T-cell (primary cell): ENCODE measurements around the gene GPR183. TPM values are rescaled to one million over a fixed set of nuclear protein-coding genes. Genes with fewer than 3 reads are reported as not detected.
A peak's percentile ranks its signal among the peaks of the same experiment; 100 is the strongest.

ENCODE experiments used
- ATAC-seq, 4 experiments: fragments of 200-7000 bp in 3 of 4; fragments of 150-1000 bp in 1 of 4; cut with Tn5 transposase; replicated peaks in 1 of 4; 1 replicate in 3 of 4; 2 replicates in 1 of 4; pipeline ENCODE4 v1.10.0; 2021; ENCODE audit warnings: moderate library complexity in 3 of 4, mild to moderate bottlenecking in 2 of 4, moderate number of reproducible peaks in 1 of 4
- CTCF ChIA-PET, 2 donors: fragments of 300-600 bp; sonication (Branson Sonifier 250); formaldehyde crosslinking; loops; one replicate each; lab custom pipeline; 2022; ENCODE audit warnings: antibody characterized with exemption in 2 of 2; lab: Charles Lee
- POLR2A ChIA-PET, 2 donors: fragments of 300-600 bp; sonication (Branson Sonifier 250); formaldehyde crosslinking; loops; one replicate each; lab custom pipeline; 2022; ENCODE audit warnings: antibody characterized with exemption in 2 of 2; lab: Charles Lee
- DNase-seq, 35 experiments: peaks; one replicate each; pipeline versions ENCODE4 v3.0.0 to v3.0.0-alpha.2; 2013 to 2023
- H3K27ac ChIP-seq: one replicate; pipeline ENCODE4 v1.5.1; 2013; ENCODE audit warnings: low read length
- H3K27me3 ChIP-seq, 2 experiments: replicated peaks in 1 of 2; 1 replicate in 1 of 2; 2 replicates in 1 of 2; pipeline versions ENCODE4 v1.6.1 to v1.7.0; 2013; ENCODE audit warnings: low read length in 1 of 2, mixed read lengths in 1 of 2; ENCODE audit not compliant: control insufficient read depth in 2 of 2, insufficient read depth in 2 of 2; ENCODE audit errors: extremely low read depth in 1 of 2
- H3K36me3 ChIP-seq, 2 donors: 1 replicate in 1 of 2; 2 replicates in 1 of 2; pipeline versions ENCODE4 v1.6.1 to v1.7.0; 2013; ENCODE audit warnings: low read length in 1 of 2; ENCODE audit not compliant: control insufficient read depth in 2 of 2, insufficient read depth in 1 of 2; ENCODE audit errors: extremely low read depth in 1 of 2
- H3K4me1 ChIP-seq, 2 experiments: 1 replicate in 1 of 2; 2 replicates in 1 of 2; pipeline versions ENCODE4 v1.6.1 to v1.7.0; 2013; ENCODE audit warnings: low read length in 2 of 2, mixed read lengths in 1 of 2; ENCODE audit not compliant: insufficient read depth in 2 of 2, control insufficient read depth in 1 of 2; ENCODE audit errors: extremely low read depth in 1 of 2
- H3K4me3 ChIP-seq, 2 donors: 1 replicate in 1 of 2; 2 replicates in 1 of 2; pipeline versions ENCODE4 v1.5.1 to v1.7.0; 2013; ENCODE audit warnings: mild to moderate bottlenecking in 2 of 2, low read length in 1 of 2, moderate library complexity in 1 of 2; ENCODE audit not compliant: control insufficient read depth in 1 of 2; ENCODE audit errors: extremely low read depth in 1 of 2
- H3K9me3 ChIP-seq: 2 replicates; pipeline ENCODE4 v1.7.0; 2013
- H3K27ac Mint-ChIP-seq, 2 donors: one replicate each; pipeline ENCODE4 v1.8.0; 2020 to 2021; ENCODE audit warnings: mild to moderate bottlenecking in 2 of 2, mixed read lengths in 2 of 2
- H3K27me3 Mint-ChIP-seq, 2 donors: one replicate each; pipeline ENCODE4 v1.8.0; 2021 to 2022; ENCODE audit warnings: mixed read lengths in 2 of 2
- H3K36me3 Mint-ChIP-seq: one replicate; pipeline ENCODE4 v1.8.0; 2021; ENCODE audit warnings: mixed read lengths
- H3K4me1 Mint-ChIP-seq, 3 donors: one replicate each; pipeline ENCODE4 v1.8.0; 2020 to 2022; ENCODE audit warnings: mixed read lengths in 3 of 3, mild to moderate bottlenecking in 1 of 3
- H3K4me3 Mint-ChIP-seq, 3 donors: one replicate each; pipeline ENCODE4 v1.8.0; 2020 to 2022; ENCODE audit warnings: mild to moderate bottlenecking in 3 of 3, mixed read lengths in 3 of 3, moderate library complexity in 3 of 3
- H3K9me3 Mint-ChIP-seq, 3 donors: one replicate each; pipeline ENCODE4 v1.8.0; 2020 to 2022; ENCODE audit warnings: mixed read lengths in 3 of 3
- WGBS: methylation state at CpG from one replicate; pipeline ENCODE4 v1.1.5; 2013; ENCODE audit warnings: missing lambda C conversion rate; ENCODE audit not compliant: insufficient coverage; 5-methylcytosine and 5-hydroxymethylcytosine counted together
- total RNA-seq, 35 experiments: library from RNA in 6 of 35; stranded (reverse) in 6 of 35; fragments of 120-200 nt in 1 of 35; gene quantifications; one replicate each; pipeline versions ENCODE4 v1.2.1 to v1.2.4 and lab custom pipeline; 2013 to 2026

Gene GPR183
- total RNA-seq, 5 donors from 2014 or later (not counting 1 experiment from before 2014, with no cell fraction given) = 69.9 to 152 (median 100) TPM

GRCh38 chr13:99314640-99315176, 7.5 kb upstream of the GPR183 start:
- no peaks in the 10 kb centered on the region for H3K9me3 Mint-ChIP-seq
- CTCF ChIA-PET = interaction anchor here in 1 of 2 donors (0.7 to 2.0 kb wide), 10 partner anchors 9 to 122 kb away, joined by 3 to 14 read pairs (median 6); no protein-coding TSS in a partner anchor
- H3K4me1 Mint-ChIP-seq = peaks cover 78 to 85% (median 82%) of the 10 kb centered on the region in 3 donors
- peak overlapping the region; percentile 95 to 96 for H3K27ac Mint-ChIP-seq
- peak overlapping the region; percentile 35 to 49 for H3K4me3 ChIP-seq
- 2% methylated on average over 6 of the region's 10 CpGs for WGBS
- peaks cover 31% of the 10 kb centered on the region for H3K36me3 Mint-ChIP-seq
- no peaks in the 10 kb centered on the region for H3K9me3 ChIP-seq
- peak in 32 of 35 experiments; percentile 19 to 84 (median 58) for DNase-seq
- peak overlapping the region; percentile 91 for H3K27ac ChIP-seq
- H3K27me3 Mint-ChIP-seq = no peaks in the 10 kb centered on the region
- peaks cover 54 to 61% of the 10 kb centered on the region in 2 experiments for H3K4me1 ChIP-seq
- peaks cover 0 to 16% of the 10 kb centered on the region in 2 donors for H3K36me3 ChIP-seq
- POLR2A ChIA-PET = interaction anchor here (0.6 to 1.9 kb wide), 19 partner anchors 9 to 110 kb away, joined by 3 to 31 read pairs (median 5); partner anchors contain the start of gene GPR18 (in 1 of the 2)
- H3K27me3 ChIP-seq = no peaks in the 10 kb centered on the region
- peak overlapping the region; percentile 60 to 76 (median 69) for H3K4me3 Mint-ChIP-seq
- peak; percentile 68 to 86 (median 76) for ATAC-seq

DNA sequence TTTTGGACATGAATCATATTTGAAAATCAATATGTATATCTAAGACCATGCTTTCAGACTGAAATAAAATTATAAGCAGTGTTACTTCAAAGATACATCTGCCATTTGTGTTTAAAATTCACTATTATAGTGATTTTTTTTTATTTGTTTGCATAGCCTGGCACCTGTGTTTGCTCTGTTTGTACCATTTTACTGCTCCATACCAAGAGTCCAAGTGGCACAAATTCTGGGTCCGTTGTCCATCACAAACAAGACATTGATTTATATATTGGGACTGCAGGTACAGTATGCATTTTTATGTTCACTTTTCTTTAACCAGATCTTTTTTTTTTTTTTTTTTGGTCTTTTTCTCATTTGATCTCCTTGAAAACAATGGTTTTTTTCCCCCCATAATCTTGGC, 6.7 kb upstream of the GPR183 start:
- no peaks in the 10 kb centered on the region for H3K9me3 Mint-ChIP-seq
- H3K4me1 Mint-ChIP-seq = peaks cover 80 to 88% (median 84%) of the 10 kb centered on the region in 3 donors
- H3K4me1 ChIP-seq = peaks cover 58 to 67% of the 10 kb centered on the region in 2 experiments
- no CpG with 5 or more reads among the region's 1 CpG for WGBS
- H3K4me3 Mint-ChIP-seq = peak overlapping the region; percentile 60 to 76 (median 69)
- H3K9me3 ChIP-seq = no peaks in the 10 kb centered on the region
- DNase-seq (no peak), ATAC-seq (no peak)
- peak overlapping the region; percentile 91 for H3K27ac ChIP-seq
- CTCF ChIA-PET = interaction anchor here (0.6 to 2.0 kb wide), 12 partner anchors 8 to 189 kb away, joined by 3 to 14 read pairs (median 5); no protein-coding TSS in a partner anchor
- peak overlapping the region; percentile 95 to 96 for H3K27ac Mint-ChIP-seq
- no peak overlapping the region for H3K4me3 ChIP-seq
- H3K27me3 ChIP-seq = no peaks in the 10 kb centered on the region
- H3K36me3 ChIP-seq = peaks cover 0 to 10% of the 10 kb centered on the region in 2 donors
- peaks cover 26% of the 10 kb centered on the region for H3K36me3 Mint-ChIP-seq
- H3K27me3 Mint-ChIP-seq = no peaks in the 10 kb centered on the region
- POLR2A ChIA-PET = interaction anchor here (0.6 to 1.9 kb wide), 14 partner anchors 8 to 106 kb away, joined by 3 to 31 read pairs (median 8); no protein-coding TSS in a partner anchor

DNA sequence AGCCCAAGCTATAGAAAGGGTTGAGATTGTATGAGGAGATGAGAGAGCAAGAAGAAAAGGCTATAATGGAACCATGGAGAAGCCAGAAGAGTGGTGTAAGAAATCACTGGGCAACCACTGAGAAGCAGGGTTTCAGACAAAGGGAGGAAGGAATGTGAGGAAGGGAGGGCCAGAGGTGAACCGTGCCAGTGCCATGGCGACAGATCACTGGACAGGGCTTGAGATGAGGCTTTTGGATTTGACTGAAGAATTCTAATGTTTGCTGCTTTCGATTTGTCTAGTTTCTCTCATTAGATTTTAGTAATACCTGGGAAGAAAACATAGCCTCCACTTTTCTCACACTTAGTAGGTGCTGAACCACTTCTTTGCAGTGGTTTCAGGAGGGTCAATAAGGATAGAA, 6.3 kb upstream of the GPR183 start:
- Histone ChIP-seq H3K36me3 (peaks cover 0 to 10% of the 10 kb centered on the region in 2 donors), H3K27ac (peak overlapping the region; percentile 91), H3K4me3 (no peak overlapping the region), H3K27me3 (no peaks in the 10 kb centered on the region), H3K9me3 (no peaks in the 10 kb centered on the region), H3K4me1 (peaks cover 59 to 69% of the 10 kb centered on the region in 2 experiments)
- peaks cover 84 to 90% (median 85%) of the 10 kb centered on the region in 3 donors for H3K4me1 Mint-ChIP-seq
- H3K4me3 Mint-ChIP-seq = peak overlapping the region; percentile 24 to 60 (median 35)
- ChIA-PET CTCF (interaction anchor here in 1 of 2 donors (0.6 kb wide), 1 partner anchor 100 kb away, joined by 3 read pairs; no protein-coding TSS in a partner anchor), POLR2A (interaction anchor here (0.6 to 0.7 kb wide), 2 partner anchors 30 to 133 kb away, joined by 3 read pairs; no protein-coding TSS in a partner anchor)
- DNase-seq = no peak
- H3K27ac Mint-ChIP-seq = peak overlapping the region; percentile 95 to 96
- H3K9me3 Mint-ChIP-seq = no peaks in the 10 kb centered on the region
- no peaks in the 10 kb centered on the region for H3K27me3 Mint-ChIP-seq
- no peak for ATAC-seq
- WGBS = 60% methylated on average over 2 of the region's 3 CpGs
- peaks cover 26% of the 10 kb centered on the region for H3K36me3 Mint-ChIP-seq

GRCh38 chr13:99312493-99312883, 5.3 kb upstream of the GPR183 start:
- H3K36me3 ChIP-seq = peaks cover 0 to 9% of the 10 kb centered on the region in 2 donors
- Mint-ChIP-seq H3K27me3 (no peaks in the 10 kb centered on the region), H3K4me1 (peaks cover 93 to 96% (median 95%) of the 10 kb centered on the region in 3 donors), H3K27ac (peak overlapping the region; percentile 95 to 96), H3K36me3 (peaks cover 25% of the 10 kb centered on the region), H3K4me3 (peak overlapping the region in 1 of 3 donors; percentile 60), H3K9me3 (no peaks in the 10 kb centered on the region)
- H3K4me1 ChIP-seq = peaks cover 68 to 78% of the 10 kb centered on the region in 2 experiments
- ATAC-seq (no peak), DNase-seq (peak in 1 of 35 experiments; percentile 48)
- POLR2A ChIA-PET = interaction anchor here (0.6 to 1.3 kb wide), 6 partner anchors 9 to 268 kb away, joined by 3 to 5 read pairs (median 4); no protein-coding TSS in a partner anchor
- H3K9me3 ChIP-seq = no peaks in the 10 kb centered on the region
- H3K27me3 ChIP-seq = no peaks in the 10 kb centered on the region
- H3K27ac ChIP-seq = peak overlapping the region; percentile 43
- CTCF ChIA-PET = interaction anchor here (1.3 to 1.4 kb wide), 2 partner anchors 42 to 43 kb away, joined by 5 read pairs; no protein-coding TSS in a partner anchor
- H3K4me3 ChIP-seq = no peak overlapping the region
- 78% methylated on average over 7 of the region's 7 CpGs for WGBS

DNA sequence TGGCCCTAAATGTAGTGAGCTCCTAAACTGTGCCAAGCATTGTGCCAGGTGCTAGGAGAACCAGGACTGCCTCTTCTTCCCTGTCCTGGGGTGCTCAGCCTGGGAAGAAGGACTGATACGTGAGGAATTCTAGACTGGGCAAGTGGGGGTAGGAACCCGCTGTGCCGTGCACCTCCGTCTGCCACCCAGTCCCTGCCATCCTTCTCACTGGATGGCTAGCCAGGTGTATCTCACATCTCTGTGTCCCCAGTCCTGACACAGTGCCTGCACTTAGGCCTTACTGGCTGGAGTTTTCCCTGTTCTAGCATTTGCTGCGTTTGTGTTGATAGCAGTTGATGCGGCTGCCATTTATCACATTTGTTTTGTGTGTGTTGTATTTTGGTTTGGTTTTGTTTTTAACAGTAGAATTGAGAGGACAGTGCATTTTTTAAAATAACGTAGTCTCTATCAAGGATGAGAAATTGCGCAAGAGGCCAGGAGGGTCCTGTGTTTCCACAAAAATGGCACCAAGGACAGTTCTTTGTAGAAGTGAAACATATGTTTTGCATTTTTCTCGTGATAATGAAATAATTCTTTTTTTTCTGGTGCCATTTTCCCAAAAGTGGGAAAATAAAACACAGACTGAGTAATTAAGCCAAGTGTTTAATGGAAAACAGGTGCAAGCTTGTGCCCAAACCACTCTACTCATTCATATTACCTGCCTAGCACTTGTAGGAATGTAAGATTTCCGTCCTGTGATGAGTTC, 4.7 kb upstream of the GPR183 start:
- H3K9me3 Mint-ChIP-seq = no peaks in the 10 kb centered on the region
- peak overlapping the region; percentile 95 to 96 for H3K27ac Mint-ChIP-seq
- DNase-seq (no peak), ATAC-seq (no peak)
- peaks cover 20% of the 10 kb centered on the region for H3K36me3 Mint-ChIP-seq
- no peaks in the 10 kb centered on the region for H3K9me3 ChIP-seq
- H3K36me3 ChIP-seq = peaks cover 0 to 9% of the 10 kb centered on the region in 2 donors
- no peak overlapping the region for H3K4me3 ChIP-seq
- H3K4me1 ChIP-seq = peaks cover 65 to 75% of the 10 kb centered on the region in 2 experiments
- no peaks in the 10 kb centered on the region for H3K27me3 ChIP-seq
- peak overlapping the region in 1 of 3 donors; percentile 60 for H3K4me3 Mint-ChIP-seq
- H3K27ac ChIP-seq = peak overlapping the region; percentile 43
- H3K4me1 Mint-ChIP-seq = peaks cover 91 to 95% (median 93%) of the 10 kb centered on the region in 3 donors
- ChIA-PET POLR2A (interaction anchor here (0.6 to 1.3 kb wide), 6 partner anchors 8 to 268 kb away, joined by 3 to 5 read pairs (median 4); no protein-coding TSS in a partner anchor), CTCF (interaction anchor here (1.3 to 1.4 kb wide), 2 partner anchors 42 to 43 kb away, joined by 5 read pairs; no protein-coding TSS in a partner anchor)
- 90% methylated on average over 5 of the region's 10 CpGs for WGBS
- no peaks in the 10 kb centered on the region for H3K27me3 Mint-ChIP-seq
